Tibial nerve (tissue), 4 donors: ENCODE results near the gene RAPGEF2. TPM values are rescaled to one million over a fixed set of nuclear protein-coding genes. Genes with fewer than 3 reads are reported as not detected.
"Not testable (repeated sequence)": the region's sequence is repeated elsewhere in the genome, so short reads cannot be mapped to it uniquely, and the experiment has no call there.

ENCODE experiments used
- DNase-seq, 2 donors: peaks; one replicate each; pipeline ENCODE4 v3.0.0-alpha.2; 2019; ENCODE audit warnings: low spot score in 2 of 2
- H3K27ac ChIP-seq, 4 donors: fragments of 200-600 bp; sonication (generic) in 3 of 4; one replicate each; pipeline ENCODE4 v1.5.1; 2017 to 2019; ENCODE audit warnings: mild to moderate bottlenecking in 1 of 4
- H3K27me3 ChIP-seq, 2 donors: fragments of 200-600 bp; sonication (generic) in 1 of 2; one replicate each; pipeline versions ENCODE4 v1.5.1 to v1.6.0; 2017 to 2019
- H3K36me3 ChIP-seq, 3 donors: fragments of 200-600 bp; sonication (generic); one replicate each; pipeline ENCODE4 v1.5.1; 2018 to 2019
- H3K4me1 ChIP-seq, 4 donors: fragments of 200-600 bp; sonication (generic) in 3 of 4; one replicate each; pipeline ENCODE4 v1.5.1; 2017 to 2019
- H3K4me3 ChIP-seq, 4 donors: fragments of 200-600 bp; sonication (generic) in 3 of 4; one replicate each; pipeline ENCODE4 v1.5.1; 2017 to 2019; ENCODE audit warnings: mild to moderate bottlenecking in 1 of 4, moderate library complexity in 1 of 4
- H3K9me3 ChIP-seq, 4 donors: fragments of 200-600 bp; sonication (generic) in 3 of 4; one replicate each; pipeline ENCODE4 v1.5.1; 2017 to 2019
- CTCF ChIP-seq, 5 experiments: fragments of 200-600 bp in 3 of 5; fragments of 450-650 bp in 2 of 5; sonication (generic) in 3 of 5; IDR thresholded peaks; one replicate each; pipeline ENCODE4 v1.5.1; 2016 to 2019; ENCODE audit warnings: antibody characterized with exemption in 5 of 5, mild to moderate bottlenecking in 3 of 5, moderate library complexity in 2 of 5
- EP300 ChIP-seq, 2 donors: sonication (generic); formaldehyde crosslinking; IDR thresholded peaks; one replicate each; pipeline ENCODE4 v1.6.1; 2017; ENCODE audit warnings: antibody characterized with exemption in 2 of 2, mild to moderate bottlenecking in 1 of 2
- POLR2A ChIP-seq, 2 donors: fragments of 450-650 bp; IDR thresholded peaks; one replicate each; pipeline ENCODE4 v1.6.1; 2017; ENCODE audit warnings: antibody characterized with exemption in 2 of 2, mild to moderate bottlenecking in 2 of 2, moderate library complexity in 2 of 2
- WGBS, 2 donors: methylation state at CpG; one replicate each; pipeline ENCODE4 v1.1.5; 2018; 5-methylcytosine and 5-hydroxymethylcytosine counted together
- total RNA-seq, 4 donors: library from RNA; depleted of rRNA; stranded (reverse); fragments of >200 nt; gene quantifications; one replicate each; pipeline ENCODE4 v1.1.0, GENCODE V29; 2016

RAPGEF2 gene
- total RNA-seq, 4 donors from 2014 or later, result 61.0 to 81.5 (median 69.5) TPM

- H3K4me3 ChIP-seq, result no peak overlapping the region
- TF ChIP-seq EP300 (IDR thresholded peaks at IDR 0.05) (peak in 1 of 2 donors; percentile 9), CTCF (IDR thresholded peaks at IDR 0.05) (no peak)
Measured at GRCh38 chr4:159178979-159179969, 76.4 kb downstream of the RAPGEF2 start.

GRCh38 chr4:159183885-159184605 lies 81.2 kb downstream of the RAPGEF2 start:
- not testable (repeated sequence) for H3K36me3 ChIP-seq, H3K4me3 ChIP-seq, DNase-seq, H3K9me3 ChIP-seq, H3K27me3 ChIP-seq, H3K27ac ChIP-seq
- 93 to 95% methylated on average over 4 of the region's 4 CpGs for WGBS, 2 donors
- peaks cover 0 to 44% (median 7%) of the 10 kb centered on the region in 4 donors for H3K4me1 ChIP-seq

More at GRCh38 chr4:159178979-159179969, 76.4 kb downstream of the RAPGEF2 start:
- no peak for DNase-seq
- Histone ChIP-seq H3K36me3 (no peaks in the 10 kb centered on the region), H3K9me3 (no peaks in the 10 kb centered on the region), H3K4me1 (peaks cover 0 to 66% (median 26%) of the 10 kb centered on the region in 4 donors), H3K27ac (peak overlapping the region; percentile 13 to 64 (median 38)), H3K27me3 (no peaks in the 10 kb centered on the region)
- 54% methylated on average over 3 of the region's 3 CpGs for WGBS, 2 donors

GRCh38 chr4:159185591-159186023 lies 82.7 kb downstream of the RAPGEF2 start:
- Histone ChIP-seq H3K9me3 (no peaks in the 10 kb centered on the region), H3K4me1 (peaks cover 0 to 28% (median 0%) of the 10 kb centered on the region in 4 donors), H3K27me3 (no peaks in the 10 kb centered on the region), H3K4me3 (no peak overlapping the region), H3K36me3 (no peaks in the 10 kb centered on the region), H3K27ac (peak overlapping the region in 1 of 4 donors; percentile 22)
- no peak for TF ChIP-seq POLR2A (IDR thresholded peaks at IDR 0.05)
- no peak for TF ChIP-seq CTCF (IDR thresholded peaks at IDR 0.05)
- no peak for TF ChIP-seq EP300 (IDR thresholded peaks at IDR 0.05)
- DNase-seq, result no peak
- 59 to 73% methylated on average over 1 of the region's 1 CpG for WGBS, 2 donors

- H3K36me3 ChIP-seq, result no peaks in the 10 kb centered on the region
- WGBS, 2 donors, result 73 to 87% methylated on average over 1 of the region's 1 CpG
- TF ChIP-seq CTCF (IDR thresholded peaks at IDR 0.05), result no peak
- no peak for TF ChIP-seq POLR2A (IDR thresholded peaks at IDR 0.05)
- TF ChIP-seq EP300 (IDR thresholded peaks at IDR 0.05), result no peak
- DNase-seq, result no peak
- H3K9me3 ChIP-seq, result no peaks in the 10 kb centered on the region
- no peak overlapping the region for H3K27ac ChIP-seq
- peaks cover 0 to 28% (median 0%) of the 10 kb centered on the region in 4 donors for H3K4me1 ChIP-seq
- no peak overlapping the region for H3K4me3 ChIP-seq
- H3K27me3 ChIP-seq, result no peaks in the 10 kb centered on the region
Measured at GRCh38 chr4:159188646-159189045, 85.8 kb downstream of the RAPGEF2 start.

- no peaks in the 10 kb centered on the region for H3K9me3 ChIP-seq
- H3K36me3 ChIP-seq, result peaks cover 0 to 6% (median 0%) of the 10 kb centered on the region in 3 donors
- H3K4me1 ChIP-seq, result peaks cover 0 to 24% (median 0%) of the 10 kb centered on the region in 4 donors
- no peak for TF ChIP-seq POLR2A (IDR thresholded peaks at IDR 0.05)
- TF ChIP-seq EP300 (IDR thresholded peaks at IDR 0.05), result no peak
- TF ChIP-seq CTCF (IDR thresholded peaks at IDR 0.05), result no peak
- no peaks in the 10 kb centered on the region for H3K27me3 ChIP-seq
- no peak for DNase-seq
- H3K27ac ChIP-seq, result no peak overlapping the region
- no peak overlapping the region for H3K4me3 ChIP-seq
- 96 to 100% methylated on average over 2 of the region's 2 CpGs for WGBS, 2 donors
Measured at GRCh38 chr4:159190651-159191050, 87.8 kb downstream of the RAPGEF2 start.
